ENCODE measurements around the gene PCDHGB3. TPM values are rescaled to one million over a fixed set of nuclear protein-coding genes. Genes with fewer than 3 reads are reported as not detected.
"Not testable (repeated sequence)": the region's sequence is repeated elsewhere in the genome, so short reads cannot be mapped to it uniquely, and the experiment has no call there.

PCDHGB3 gene
- total RNA-seq, 2 experiments from 2014 or later: 0.44 to 0.82 TPM

DNA sequence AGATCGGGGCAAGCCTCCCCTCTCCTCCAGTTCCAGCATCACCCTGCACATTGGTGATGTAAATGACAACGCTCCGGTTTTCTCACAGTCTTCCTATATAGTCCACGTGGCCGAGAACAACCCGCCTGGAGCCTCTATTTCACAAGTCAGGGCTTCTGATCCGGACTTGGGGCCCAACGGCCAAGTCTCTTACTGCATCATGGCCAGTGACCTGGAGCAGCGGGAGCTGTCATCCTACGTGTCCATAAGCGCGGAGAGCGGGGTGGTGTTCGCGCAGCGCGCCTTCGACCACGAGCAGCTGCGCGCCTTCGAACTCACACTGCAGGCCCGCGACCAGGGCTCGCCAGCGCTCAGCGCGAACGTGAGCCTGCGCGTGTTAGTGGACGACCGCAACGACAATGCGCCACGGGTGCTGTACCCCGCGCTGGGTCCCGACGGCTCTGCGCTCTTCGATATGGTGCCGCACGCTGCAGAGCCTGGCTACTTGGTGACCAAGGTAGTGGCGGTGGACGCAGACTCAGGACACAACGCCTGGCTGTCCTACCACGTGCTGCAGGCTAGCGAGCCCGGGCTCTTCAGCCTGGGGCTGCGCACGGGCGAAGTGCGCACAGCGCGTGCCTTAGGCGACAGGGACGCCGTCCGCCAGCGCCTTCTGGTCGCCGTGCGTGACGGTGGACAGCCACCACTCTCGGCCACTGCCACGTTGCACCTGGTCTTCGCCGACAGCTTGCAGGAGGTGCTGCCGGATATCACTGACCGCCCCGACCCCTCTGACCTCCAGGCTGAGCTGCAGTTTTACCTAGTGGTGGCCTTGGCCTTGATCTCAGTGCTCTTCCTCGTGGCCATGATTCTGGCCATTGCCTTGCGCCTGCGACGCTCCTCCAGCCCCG, 19.4 kb downstream of the PCDHGB3 start:
- peak; percentile 25 for DNase-seq
- Mint-ChIP-seq H3K27ac (peak overlapping the region; percentile 70), H3K36me3 (peaks cover 7% of the 10 kb centered on the region), H3K4me3 (no peak overlapping the region), H3K9me3 (peaks cover 25% of the 10 kb centered on the region), H3K27me3 (peaks cover 36% of the 10 kb centered on the region), H3K4me1 (no peaks in the 10 kb centered on the region)
- ATAC-seq (ENCODE audit: low read depth): no peak
- POLR2A ChIA-PET: no interaction called here

DNA sequence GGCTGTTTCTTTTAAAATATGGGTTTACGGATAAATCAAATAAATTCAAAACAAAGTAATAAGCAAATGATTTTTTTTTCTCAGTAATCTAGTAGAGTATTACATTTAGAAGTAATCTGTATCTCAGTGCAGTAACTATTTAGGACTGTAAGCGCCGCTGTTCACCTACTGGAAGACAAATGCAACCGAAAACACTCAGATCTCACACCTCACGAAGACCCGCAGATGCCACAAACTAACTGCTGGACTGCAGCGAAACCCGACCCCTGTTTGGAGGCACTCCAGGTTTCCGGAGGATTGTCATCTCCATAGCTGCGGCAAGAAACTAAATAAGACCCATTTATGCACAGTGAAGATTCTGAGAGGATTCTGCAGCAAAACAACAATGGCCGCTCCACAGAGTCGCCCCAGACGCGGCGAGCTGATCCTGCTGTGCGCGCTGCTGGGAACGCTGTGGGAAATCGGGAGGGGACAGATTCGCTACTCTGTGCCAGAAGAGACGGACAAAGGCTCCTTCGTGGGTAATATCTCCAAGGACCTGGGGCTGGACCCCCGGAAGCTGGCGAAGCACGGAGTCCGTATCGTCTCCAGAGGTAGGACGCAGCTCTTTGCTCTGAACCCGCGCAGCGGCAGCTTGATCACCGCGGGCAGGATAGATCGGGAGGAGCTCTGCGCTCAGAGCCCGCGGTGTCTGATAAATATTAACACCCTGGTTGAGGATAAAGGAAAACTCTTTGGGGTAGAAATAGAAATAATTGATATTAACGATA, 22.6 kb downstream of the PCDHGB3 start, which contains the start of gene PCDHGA8:
Gene PCDHGA8, plus strand, starts transcription at position 205 of the 770 bp plus-strand sequence. Its CDS starts 181 bp downstream, at position 386.
- DNase-seq (no peak), ATAC-seq (ENCODE audit: low read depth) (no peak)
- Mint-ChIP-seq H3K9me3 (peaks cover 23% of the 10 kb centered on the region), H3K4me1 (no peaks in the 10 kb centered on the region), H3K36me3 (peaks cover 7% of the 10 kb centered on the region), H3K27me3 (peaks cover 48% of the 10 kb centered on the region), H3K27ac (no peak within 1 kb of the TSS), H3K4me3 (no peak within 1 kb of the TSS)
- POLR2A ChIA-PET: no interaction called here

DNA sequence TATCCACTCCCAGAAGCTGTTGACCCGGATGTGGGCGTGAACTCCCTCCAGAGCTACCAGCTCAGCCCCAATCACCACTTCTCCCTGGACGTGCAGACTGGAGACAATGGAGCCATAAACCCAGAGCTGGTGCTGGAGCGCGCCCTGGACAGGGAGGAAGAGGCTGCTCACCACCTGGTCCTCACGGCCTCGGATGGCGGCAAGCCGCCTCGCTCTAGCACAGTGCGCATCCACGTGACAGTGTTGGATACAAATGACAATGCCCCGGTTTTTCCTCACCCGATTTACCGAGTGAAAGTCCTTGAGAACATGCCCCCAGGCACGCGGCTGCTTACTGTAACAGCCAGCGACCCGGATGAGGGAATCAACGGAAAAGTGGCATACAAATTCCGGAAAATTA, 23.2 kb downstream of the PCDHGB3 start:
- H3K36me3 Mint-ChIP-seq: peaks cover 7% of the 10 kb centered on the region
- no peaks in the 10 kb centered on the region for H3K4me1 Mint-ChIP-seq
- peaks cover 47% of the 10 kb centered on the region for H3K27me3 Mint-ChIP-seq
- no peak overlapping the region for H3K27ac Mint-ChIP-seq
- no peak overlapping the region for H3K4me3 Mint-ChIP-seq
- ATAC-seq (ENCODE audit: low read depth) (no peak), DNase-seq (no peak)
- POLR2A ChIA-PET: no interaction called here
- peaks cover 22% of the 10 kb centered on the region for H3K9me3 Mint-ChIP-seq

DNA sequence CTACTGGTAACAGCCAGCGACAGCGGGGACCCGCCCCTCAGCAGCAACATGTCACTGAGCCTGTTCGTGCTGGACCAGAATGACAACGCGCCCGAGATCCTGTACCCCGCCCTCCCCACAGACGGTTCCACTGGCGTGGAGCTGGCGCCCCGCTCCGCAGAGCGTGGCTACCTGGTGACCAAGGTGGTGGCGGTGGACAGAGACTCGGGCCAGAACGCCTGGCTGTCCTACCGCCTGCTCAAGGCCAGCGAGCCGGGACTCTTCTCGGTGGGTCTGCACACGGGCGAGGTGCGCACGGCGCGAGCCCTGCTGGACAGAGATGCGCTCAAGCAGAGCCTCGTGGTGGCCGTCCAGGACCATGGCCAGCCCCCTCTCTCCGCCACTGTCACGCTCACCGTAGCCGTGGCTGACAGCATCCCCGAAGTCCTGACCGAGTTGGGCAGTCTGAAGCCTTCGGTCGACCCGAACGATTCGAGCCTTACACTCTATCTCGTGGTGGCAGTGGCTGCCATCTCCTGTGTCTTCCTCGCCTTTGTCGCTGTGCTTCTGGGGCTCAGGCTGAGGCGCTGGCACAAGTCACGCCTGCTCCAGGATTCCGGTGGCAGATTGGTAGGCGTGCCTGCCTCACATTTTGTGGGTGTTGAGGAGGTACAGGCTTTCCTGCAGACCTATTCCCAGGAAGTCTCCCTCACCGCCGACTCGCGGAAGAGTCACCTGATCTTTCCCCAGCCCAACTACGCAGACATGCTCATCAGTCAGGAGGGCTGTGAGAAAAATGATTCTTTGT, 24.6 kb downstream of the PCDHGB3 start:
- Mint-ChIP-seq H3K9me3 (peaks cover 21% of the 10 kb centered on the region), H3K27me3 (peaks cover 46% of the 10 kb centered on the region)
- H3K4me3 Mint-ChIP-seq; H3K4me1 Mint-ChIP-seq; ATAC-seq (ENCODE audit: low read depth); POLR2A ChIA-PET; DNase-seq; H3K36me3 Mint-ChIP-seq; H3K27ac Mint-ChIP-seq: not testable (repeated sequence)

DNA sequence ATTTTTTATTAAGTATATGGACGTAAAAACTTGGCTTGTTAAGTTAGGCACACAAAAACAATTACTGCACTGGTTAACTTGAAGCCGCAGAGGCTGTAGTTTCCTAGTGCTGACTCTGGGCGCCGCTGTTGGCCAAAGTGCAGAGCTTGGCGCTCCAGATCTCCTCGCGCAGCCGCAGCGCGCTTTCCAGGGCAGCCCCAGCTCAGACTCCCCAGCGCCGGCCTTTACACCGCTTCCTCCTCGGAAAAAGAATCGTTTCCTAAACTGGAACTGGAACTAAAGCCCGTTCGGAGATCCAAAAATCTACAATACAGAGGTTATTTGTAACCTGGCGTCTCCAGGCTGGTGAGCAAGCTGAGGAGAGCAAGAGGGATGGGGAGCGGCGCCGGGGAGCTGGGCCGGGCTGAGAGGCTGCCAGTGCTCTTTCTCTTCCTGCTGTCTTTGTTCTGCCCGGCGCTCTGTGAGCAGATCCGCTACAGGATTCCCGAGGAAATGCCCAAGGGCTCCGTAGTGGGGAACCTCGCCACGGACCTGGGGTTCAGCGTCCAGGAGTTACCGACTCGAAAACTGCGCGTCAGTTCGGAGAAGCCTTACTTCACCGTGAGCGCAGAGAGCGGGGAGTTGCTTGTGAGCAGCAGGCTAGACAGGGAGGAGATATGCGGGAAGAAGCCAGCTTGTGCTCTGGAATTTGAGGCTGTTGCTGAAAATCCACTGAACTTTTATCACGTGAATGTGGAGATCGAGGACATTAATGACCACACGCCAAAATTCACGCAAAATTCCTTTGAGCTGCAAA, 27.9 kb downstream of the PCDHGB3 start, which contains the start of gene PCDHGB5:
Gene PCDHGB5, plus strand, starts transcription at position 192 of the 796 bp plus-strand sequence. Its CDS starts 181 bp downstream, at position 373.
- POLR2A ChIA-PET, H3K27ac Mint-ChIP-seq, DNase-seq, H3K36me3 Mint-ChIP-seq, H3K4me1 Mint-ChIP-seq: not testable (repeated sequence)
- Mint-ChIP-seq H3K9me3 (peaks cover 21% of the 10 kb centered on the region), H3K27me3 (peaks cover 52% of the 10 kb centered on the region), H3K4me3 (peak within 1 kb of the TSS; percentile 37)
- peak; percentile 63 for ATAC-seq (ENCODE audit: low read depth)

DNA sequence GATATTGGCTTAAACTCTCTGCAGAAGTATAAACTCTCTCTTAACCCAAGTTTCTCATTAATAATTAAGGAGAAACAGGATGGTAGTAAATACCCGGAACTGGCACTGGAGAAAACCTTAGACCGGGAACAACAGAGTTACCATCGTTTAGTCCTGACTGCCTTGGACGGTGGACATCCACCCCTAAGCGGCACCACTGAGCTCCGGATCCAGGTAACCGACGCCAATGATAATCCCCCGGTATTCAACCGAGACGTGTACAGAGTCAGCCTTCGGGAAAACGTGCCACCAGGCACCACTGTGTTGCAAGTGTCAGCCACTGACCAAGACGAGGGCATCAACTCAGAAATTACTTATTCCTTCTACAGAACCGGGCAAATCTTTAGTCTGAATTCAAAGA, 28.6 kb downstream of the PCDHGB3 start:
- peaks cover 3% of the 10 kb centered on the region for H3K4me1 Mint-ChIP-seq
- H3K27ac Mint-ChIP-seq: no peak overlapping the region
- no peak for ATAC-seq (ENCODE audit: low read depth)
- H3K27me3 Mint-ChIP-seq: peaks cover 56% of the 10 kb centered on the region
- POLR2A ChIA-PET: no interaction called here
- DNase-seq: no peak
- H3K4me3 Mint-ChIP-seq: no peak overlapping the region
- peaks cover 2% of the 10 kb centered on the region for H3K36me3 Mint-ChIP-seq
- peaks cover 18% of the 10 kb centered on the region for H3K9me3 Mint-ChIP-seq

DNA sequence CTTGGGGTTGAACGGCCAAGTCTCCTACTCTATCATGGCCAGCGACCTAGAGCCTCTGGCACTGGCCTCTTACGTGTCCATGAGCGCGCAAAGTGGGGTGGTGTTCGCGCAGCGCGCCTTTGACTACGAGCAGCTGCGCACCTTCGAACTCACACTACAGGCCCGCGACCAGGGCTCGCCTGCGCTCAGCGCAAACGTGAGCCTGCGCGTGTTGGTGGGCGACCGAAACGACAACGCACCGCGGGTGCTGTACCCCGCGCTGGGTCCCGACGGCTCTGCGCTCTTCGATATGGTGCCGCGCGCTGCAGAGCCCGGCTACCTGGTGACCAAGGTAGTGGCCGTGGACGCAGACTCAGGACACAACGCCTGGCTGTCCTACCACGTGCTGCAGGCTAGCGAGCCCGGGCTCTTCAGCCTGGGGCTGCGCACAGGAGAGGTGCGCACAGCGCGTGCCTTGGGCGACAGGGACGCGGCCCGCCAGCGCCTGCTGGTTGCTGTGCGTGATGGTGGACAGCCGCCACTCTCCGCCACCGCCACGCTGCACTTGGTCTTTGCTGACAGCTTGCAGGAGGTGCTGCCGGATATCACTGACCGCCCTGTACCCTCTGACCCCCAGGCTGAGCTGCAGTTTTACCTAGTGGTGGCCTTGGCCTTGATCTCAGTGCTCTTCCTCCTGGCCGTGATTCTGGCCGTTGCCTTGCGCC, 29.7 kb downstream of the PCDHGB3 start:
- no peak for DNase-seq
- Mint-ChIP-seq H3K27ac (peak overlapping the region; percentile 64), H3K4me1 (peaks cover 3% of the 10 kb centered on the region), H3K27me3 (peaks cover 58% of the 10 kb centered on the region), H3K9me3 (peaks cover 12% of the 10 kb centered on the region), H3K4me3 (peak overlapping the region; percentile 7), H3K36me3 (peaks cover 2% of the 10 kb centered on the region)
- POLR2A ChIA-PET: no interaction called here
- no peak for ATAC-seq (ENCODE audit: low read depth)

DNA sequence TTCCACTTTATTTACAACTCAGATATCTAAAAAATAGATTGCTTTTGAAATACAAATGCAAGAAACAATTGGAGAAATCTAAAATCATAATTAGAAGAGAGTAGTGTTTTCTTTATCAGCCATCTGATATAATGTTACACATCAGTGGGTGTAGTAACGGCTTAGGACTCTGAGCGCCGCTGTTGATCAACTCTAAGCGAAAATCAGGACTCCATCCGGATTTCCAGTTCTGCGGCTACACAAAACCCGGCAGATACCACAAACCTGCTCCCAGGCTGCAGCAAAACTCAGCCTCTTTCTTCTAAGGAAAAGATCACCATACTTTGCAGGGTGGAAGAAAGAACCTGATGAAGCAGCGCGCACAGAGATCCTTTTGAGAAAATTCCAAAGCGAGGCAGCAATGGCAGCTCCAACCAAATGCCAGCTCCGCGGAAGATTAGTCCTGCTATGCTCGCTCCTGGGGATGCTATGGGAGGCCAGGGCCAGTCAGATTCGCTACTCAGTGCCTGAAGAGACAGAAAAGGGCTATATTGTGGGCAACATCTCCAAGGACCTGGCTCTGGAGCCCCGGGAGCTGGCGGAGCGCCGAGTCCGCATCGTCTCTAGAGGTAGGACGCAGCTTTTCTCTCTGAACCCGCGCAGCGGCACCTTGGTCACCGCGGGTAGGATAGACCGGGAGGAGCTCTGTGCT, 32.7 kb downstream of the PCDHGB3 start, which contains the start of gene PCDHGA9:
Gene PCDHGA9, plus strand, starts transcription at position 226 of the 691 bp plus-strand sequence. Its CDS starts 175 bp downstream, at position 401.
- H3K27ac Mint-ChIP-seq: no peak within 1 kb of the TSS
- DNase-seq: no peak
- H3K36me3 Mint-ChIP-seq: peaks cover 2% of the 10 kb centered on the region
- H3K4me3 Mint-ChIP-seq: peak within 1 kb of the TSS; percentile 28
- no peak for ATAC-seq (ENCODE audit: low read depth)
- peaks cover 3% of the 10 kb centered on the region for H3K4me1 Mint-ChIP-seq
- H3K9me3 Mint-ChIP-seq: peaks cover 17% of the 10 kb centered on the region
- H3K27me3 Mint-ChIP-seq: peaks cover 59% of the 10 kb centered on the region
- POLR2A ChIA-PET: no interaction called here

DNA sequence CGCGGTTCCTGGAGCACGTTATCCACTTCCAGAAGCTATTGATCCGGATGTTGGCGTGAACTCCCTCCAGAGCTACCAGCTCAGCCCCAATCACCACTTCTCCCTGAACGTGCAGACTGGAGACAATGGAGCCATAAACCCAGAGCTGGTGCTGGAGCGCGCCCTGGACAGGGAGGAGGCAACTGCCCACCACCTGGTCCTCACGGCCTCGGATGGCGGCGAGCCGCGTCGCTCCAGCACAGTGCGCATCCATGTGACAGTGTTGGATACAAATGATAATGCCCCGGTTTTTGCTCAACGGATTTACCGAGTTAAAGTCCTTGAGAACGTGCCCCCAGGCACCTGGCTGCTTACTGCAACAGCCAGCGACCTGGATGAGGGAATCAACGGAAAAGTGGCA, 33.3 kb downstream of the PCDHGB3 start:
- POLR2A ChIA-PET: no interaction called here
- DNase-seq (no peak), ATAC-seq (ENCODE audit: low read depth) (no peak)
- H3K9me3 Mint-ChIP-seq: peaks cover 17% of the 10 kb centered on the region
- H3K27me3 Mint-ChIP-seq: peaks cover 64% of the 10 kb centered on the region
- H3K36me3 Mint-ChIP-seq: peaks cover 2% of the 10 kb centered on the region
- peaks cover 3% of the 10 kb centered on the region for H3K4me1 Mint-ChIP-seq
- H3K4me3 Mint-ChIP-seq: no peak overlapping the region
- no peak overlapping the region for H3K27ac Mint-ChIP-seq

DNA sequence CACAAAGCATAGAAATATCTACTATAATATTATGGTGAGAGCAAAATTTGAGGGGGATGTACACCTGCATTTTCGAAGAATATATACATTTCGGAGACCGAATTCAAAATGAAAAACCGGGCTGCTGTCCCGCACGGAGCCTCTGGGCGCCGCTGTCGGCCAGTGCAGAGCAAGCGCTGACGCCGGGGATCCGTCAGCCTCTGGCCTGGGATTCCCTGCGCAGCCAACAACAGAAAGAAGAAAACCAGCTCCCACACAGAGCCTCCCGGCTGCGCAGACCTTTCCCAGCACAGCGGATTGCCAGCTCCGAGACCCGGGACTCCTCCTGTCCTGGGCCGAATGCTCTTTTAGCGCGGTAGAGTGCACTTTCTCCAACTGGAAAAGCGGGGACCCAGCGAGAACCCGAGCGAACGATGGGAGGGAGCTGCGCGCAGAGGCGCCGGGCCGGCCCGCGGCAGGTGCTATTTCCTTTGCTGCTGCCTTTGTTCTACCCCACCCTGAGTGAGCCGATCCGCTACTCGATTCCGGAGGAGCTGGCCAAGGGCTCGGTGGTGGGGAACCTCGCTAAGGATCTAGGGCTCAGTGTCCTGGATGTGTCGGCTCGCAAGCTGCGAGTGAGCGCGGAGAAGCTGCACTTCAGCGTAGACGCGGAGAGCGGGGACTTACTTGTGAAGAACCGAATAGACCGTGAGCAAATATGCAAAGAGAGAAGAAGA, 37.9 kb downstream of the PCDHGB3 start, which contains the start of gene PCDHGB6:
Gene PCDHGB6, plus strand, starts transcription at position 232 of the 716 bp plus-strand sequence. Its CDS starts 182 bp downstream, at position 414.
- ATAC-seq (ENCODE audit: low read depth); H3K36me3 Mint-ChIP-seq; H3K4me1 Mint-ChIP-seq; POLR2A ChIA-PET: not testable (repeated sequence)
- H3K4me3 Mint-ChIP-seq: peak within 1 kb of the TSS; percentile 52
- H3K9me3 Mint-ChIP-seq: peaks cover 14% of the 10 kb centered on the region
- peak; percentile 62 for DNase-seq
- peaks cover 63% of the 10 kb centered on the region for H3K27me3 Mint-ChIP-seq
- peak within 1 kb of the TSS; percentile 44 for H3K27ac Mint-ChIP-seq
